Glomerular endothelial cell (primary cell): ENCODE measurements around the gene CCP110. TPM values are rescaled to one million over a fixed set of nuclear protein-coding genes. Genes with fewer than 3 reads are reported as not detected.
"Not testable (repeated sequence)": the region's sequence is repeated elsewhere in the genome, so short reads cannot be mapped to it uniquely, and the experiment has no call there.

Source experiments
- DNase-seq: peaks from one replicate; pipeline ENCODE4 v3.0.0-alpha.2; 2011; ENCODE audit warnings: low read depth, low spot score; ENCODE audit errors: extremely low read depth
- total RNA-seq: library from RNA; depleted of rRNA; stranded (reverse); fragments of >200 nt; gene quantifications from 2 replicates; pipeline ENCODE4 v1.2.3, GENCODE V29; 2015

Gene CCP110
- total RNA-seq, 1 donor from 2014 or later = 11.0 TPM

- DNase-seq = not testable (repeated sequence)
These were observed 19.7 kb downstream of the CCP110 start for GRCh38 chr16:19543278-19543996.

GRCh38 chr16:19548144-19548543 is 24.4 kb downstream of the CCP110 start:
- no peak for DNase-seq

- no peak for DNase-seq
These were observed 25.9 kb downstream of the CCP110 start for GRCh38 chr16:19549673-19550072.

GRCh38 chr16:19555186-19555937 is 31.6 kb downstream of the CCP110 start, which contains the start of gene VPS35L:
TSS of gene VPS35L (plus strand) at chr16:19555703. CDS start at chr16:19555730, 27 bp downstream.
- DNase-seq = peak; percentile 94

GRCh38 chr16:19555938-19556771 is 32.4 kb downstream of the CCP110 start:
- DNase-seq = no peak

GRCh38 chr16:19559242-19559910 is 35.6 kb downstream of the CCP110 start:
- peak; percentile 61 for DNase-seq

- DNase-seq = no peak
These were observed 36.3 kb downstream of the CCP110 start for GRCh38 chr16:19560078-19560477.

GRCh38 chr16:19563377-19563776 is 39.6 kb downstream of the CCP110 start:
- DNase-seq = no peak

- no peak for DNase-seq
These were observed 42.6 kb downstream of the CCP110 start for GRCh38 chr16:19566362-19566761.

- no peak for DNase-seq
These were observed 43.8 kb downstream of the CCP110 start for GRCh38 chr16:19567560-19567959.

GRCh38 chr16:19573997-19574396 is 50.3 kb downstream of the CCP110 start:
- DNase-seq = no peak

GRCh38 chr16:19574615-19575014 is 50.9 kb downstream of the CCP110 start:
- no peak for DNase-seq

GRCh38 chr16:19578378-19578971 is 54.7 kb downstream of the CCP110 start:
- DNase-seq = no peak

GRCh38 chr16:19582050-19582831 is 58.5 kb downstream of the CCP110 start:
- no peak for DNase-seq

GRCh38 chr16:19583665-19584300 is 60.0 kb downstream of the CCP110 start:
- no peak for DNase-seq

GRCh38 chr16:19588661-19589060 is 64.9 kb downstream of the CCP110 start:
- no peak for DNase-seq

GRCh38 chr16:19589106-19589505 is 65.4 kb downstream of the CCP110 start:
- no peak for DNase-seq

- peak; percentile 84 for DNase-seq
These were observed 66.1 kb downstream of the CCP110 start for GRCh38 chr16:19589771-19590302.
